Stimulated activated naive CD8-positive, alpha-beta T cell treated with anti-CD3 and anti-CD28 coated beads, Interleukin-15, Interleukin-2, amounts not matched to agents 100 U/mL and 50 U/mL, for 24 hours (primary cell): Measurements from ENCODE around the gene PDE4A.
"Not testable (repeated sequence)": the region's sequence is repeated elsewhere in the genome, so short reads cannot be mapped to it uniquely, and the experiment has no call there.

ENCODE experiments used
- ATAC-seq: fragments of 150-1000 bp; cut with Tn5 transposase; one replicate; pipeline ENCODE4 v1.10.0; 2021
- DNase-seq: peaks from one replicate; pipeline ENCODE4 v3.0.0; 2021

The PDE4A gene

DNA sequence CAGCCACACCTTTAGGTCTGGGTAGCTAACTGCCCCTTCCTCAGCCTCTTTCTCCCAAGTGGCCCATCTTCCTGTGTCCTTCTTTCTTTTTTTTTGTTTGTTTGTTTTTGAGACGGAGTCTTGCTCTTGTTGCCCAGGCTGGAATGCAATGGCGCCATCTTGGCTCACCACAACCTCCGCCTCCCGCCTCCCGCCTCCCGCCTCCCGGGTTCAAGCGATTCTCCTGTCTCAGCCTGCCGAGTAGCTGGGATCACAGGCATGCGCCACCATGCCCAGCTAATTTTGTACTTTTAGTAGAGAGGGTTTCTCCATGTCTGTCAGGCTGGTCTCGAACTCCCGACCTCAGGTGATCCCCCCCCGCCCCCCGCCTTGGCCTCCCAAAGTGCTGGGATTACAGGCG lies 41.7 kb downstream of the PDE4A start:
- not testable (repeated sequence) for DNase-seq, ATAC-seq

GRCh38 chr19:10462557-10462956 lies 42.2 kb downstream of the PDE4A start:
- no peak for ATAC-seq
- DNase-seq: no peak

GRCh38 chr19:10464456-10464855 lies 44.1 kb downstream of the PDE4A start:
- ATAC-seq (no peak), DNase-seq (no peak)

DNA sequence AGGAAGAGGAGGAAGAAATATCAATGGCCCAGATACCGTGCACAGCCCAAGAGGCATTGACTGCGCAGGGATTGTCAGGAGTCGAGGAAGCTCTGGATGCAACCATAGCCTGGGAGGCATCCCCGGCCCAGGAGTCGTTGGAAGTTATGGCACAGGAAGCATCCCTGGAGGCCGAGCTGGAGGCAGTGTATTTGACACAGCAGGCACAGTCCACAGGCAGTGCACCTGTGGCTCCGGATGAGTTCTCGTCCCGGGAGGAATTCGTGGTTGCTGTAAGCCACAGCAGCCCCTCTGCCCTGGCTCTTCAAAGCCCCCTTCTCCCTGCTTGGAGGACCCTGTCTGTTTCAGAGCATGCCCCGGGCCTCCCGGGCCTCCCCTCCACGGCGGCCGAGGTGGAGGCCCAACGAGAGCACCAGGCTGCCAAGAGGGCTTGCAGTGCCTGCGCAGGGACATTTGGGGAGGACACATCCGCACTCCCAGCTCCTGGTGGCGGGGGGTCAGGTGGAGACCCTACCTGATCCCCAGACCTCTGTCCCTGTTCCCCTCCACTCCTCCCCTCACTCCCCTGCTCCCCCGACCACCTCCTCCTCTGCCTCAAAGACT lies 46.9 kb downstream of the PDE4A start:
- DNase-seq: no peak
- ATAC-seq: no peak

GRCh38 chr19:10468133-10468532 lies 47.8 kb downstream of the PDE4A start:
- ATAC-seq (no peak), DNase-seq (no peak)

DNA sequence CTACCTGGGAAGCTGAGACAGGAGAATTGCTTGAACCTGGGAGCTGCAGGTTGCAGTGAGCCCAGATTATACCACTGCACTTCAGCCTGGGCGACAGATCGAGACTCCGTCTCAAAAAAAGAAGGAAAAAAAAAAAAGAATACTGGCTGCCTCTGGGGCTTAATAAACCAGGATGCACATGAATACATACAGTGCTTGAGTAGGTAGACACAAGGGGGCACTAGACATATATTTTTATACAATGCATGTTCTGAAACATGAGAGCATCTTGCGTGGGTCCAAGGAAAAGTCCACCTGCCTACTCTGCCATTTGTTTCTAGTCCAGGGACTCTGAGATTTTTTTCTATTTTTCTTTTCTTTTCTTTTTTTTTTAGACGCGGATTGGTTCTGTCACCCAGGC lies 51.6 kb downstream of the PDE4A start:
- no peak for DNase-seq
- peak; percentile 39 for ATAC-seq

DNA sequence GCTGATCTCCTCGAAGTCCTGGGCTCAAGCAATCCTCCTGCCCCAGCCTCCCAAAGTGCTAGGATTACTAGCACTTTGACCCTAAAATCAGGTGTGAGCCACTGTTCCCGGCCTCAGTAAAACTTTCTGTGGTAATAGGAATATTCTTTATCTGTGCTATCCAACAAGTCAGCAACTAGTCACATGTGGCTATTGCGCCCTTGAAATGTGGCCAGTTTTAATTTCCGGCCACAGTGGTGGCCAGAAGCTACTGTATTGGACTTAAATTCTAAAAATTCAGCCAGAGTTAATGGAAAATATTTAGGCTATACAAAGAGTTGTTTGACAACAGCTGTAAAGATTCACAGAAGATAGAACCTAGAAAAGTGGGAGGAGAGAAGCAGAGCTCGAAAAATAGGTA lies 52.9 kb downstream of the PDE4A start:
- DNase-seq: no peak
- ATAC-seq: no peak

DNA sequence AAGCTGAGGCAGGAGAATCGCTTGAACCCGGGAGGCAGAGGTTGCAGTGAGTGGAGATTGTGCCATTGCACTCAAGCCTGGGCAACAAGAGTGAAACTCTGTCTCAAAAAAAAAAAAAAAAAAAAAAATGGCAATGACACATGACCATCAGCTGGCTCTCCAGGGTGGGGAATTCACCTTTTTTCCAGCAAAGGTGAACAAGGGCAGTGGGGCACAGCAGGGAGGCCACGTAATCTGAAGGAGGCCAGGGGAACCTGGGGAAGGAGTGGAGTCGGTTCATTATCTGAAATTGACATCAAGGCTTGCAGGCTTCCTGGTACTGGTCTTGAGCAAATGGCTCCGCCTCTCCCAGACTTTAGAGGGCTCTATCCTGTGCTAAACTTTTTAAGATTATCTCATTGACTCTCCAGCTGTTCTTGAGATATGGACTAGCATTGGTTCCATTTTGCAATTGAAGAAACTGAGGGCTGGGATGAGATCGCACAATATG lies 54.7 kb downstream of the PDE4A start:
- DNase-seq (no peak), ATAC-seq (no peak)

GRCh38 chr19:10478476-10478875 lies 58.1 kb downstream of the PDE4A start:
- no peak for DNase-seq
- ATAC-seq: no peak

- peak; percentile 89 for DNase-seq
- ATAC-seq: peak; percentile 98
Measured at GRCh38 chr19:10478903-10479384, 58.6 kb downstream of the PDE4A start.

- DNase-seq: no peak
- ATAC-seq: no peak
Measured at GRCh38 chr19:10486551-10486950, 66.2 kb downstream of the PDE4A start.

GRCh38 chr19:10491472-10492047 lies 71.2 kb downstream of the PDE4A start:
- no peak for ATAC-seq
- no peak for DNase-seq

DNA sequence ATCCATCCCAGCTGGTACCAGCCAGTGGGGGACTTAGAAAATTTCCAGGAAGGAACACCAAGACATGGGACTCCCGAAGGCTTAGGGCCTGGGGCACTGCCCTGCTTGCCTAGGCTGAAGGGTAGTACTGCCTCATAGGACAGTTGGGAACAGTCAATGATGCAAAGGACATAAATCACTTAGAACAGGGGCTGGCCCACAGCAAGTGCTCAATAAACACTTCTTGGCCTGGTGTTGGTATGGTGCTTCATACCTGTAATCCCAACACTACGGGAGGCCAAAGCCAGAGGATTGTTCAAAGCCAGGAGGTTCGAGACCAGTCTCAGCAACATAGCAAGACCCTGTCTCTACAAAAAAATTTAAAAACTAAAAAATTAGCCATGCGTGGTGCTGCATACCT lies 77.0 kb downstream of the PDE4A start:
- DNase-seq: no peak
- no peak for ATAC-seq

- DNase-seq (no peak), ATAC-seq (no peak)
Measured at GRCh38 chr19:10499550-10500246, 79.4 kb downstream of the PDE4A start.

DNA sequence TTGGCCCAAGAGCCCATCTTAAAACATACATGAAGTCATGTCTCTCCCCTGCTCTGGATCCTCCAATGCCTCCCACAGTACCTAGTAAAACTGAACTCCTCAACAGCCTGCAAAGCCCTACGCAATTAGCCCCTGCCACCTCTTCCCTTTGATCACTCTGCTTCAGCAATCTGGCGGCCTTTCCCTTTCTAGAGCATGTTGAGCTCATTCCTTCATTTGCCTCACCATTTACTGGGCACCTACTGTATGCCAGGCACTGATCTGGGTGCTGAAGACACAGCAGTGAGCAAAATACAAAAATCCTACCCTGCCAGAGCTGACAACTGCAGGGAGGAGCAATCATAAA lies 79.9 kb downstream of the PDE4A start:
- no peak for ATAC-seq
- no peak for DNase-seq

DNA sequence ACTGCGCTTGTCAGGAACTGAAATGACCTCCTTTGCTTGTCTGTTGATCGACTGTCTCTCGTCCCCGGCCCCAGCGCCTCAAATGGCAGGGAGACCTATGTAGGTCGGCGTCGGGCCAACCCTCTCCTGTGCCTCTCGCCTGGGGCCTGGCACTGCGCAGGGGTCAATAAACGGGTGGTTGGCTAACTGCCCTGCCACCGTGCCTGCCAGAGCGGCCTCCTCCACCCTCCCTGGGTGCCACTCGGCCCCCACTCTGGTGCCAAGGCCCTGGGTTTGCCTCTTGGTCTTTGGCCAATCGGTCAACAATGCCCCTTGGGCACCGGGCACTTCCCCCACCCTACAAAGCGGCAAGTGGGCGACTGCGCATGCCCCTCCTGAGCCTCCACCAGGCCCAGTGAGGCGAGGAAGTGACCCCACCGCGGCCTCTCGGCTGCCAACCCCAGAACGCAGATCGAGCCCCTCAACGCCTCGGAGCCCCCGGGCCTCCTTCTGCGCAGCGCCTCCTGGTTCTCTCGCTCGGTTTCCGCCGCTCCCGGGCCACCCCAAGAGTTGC lies 81.7 kb downstream of the PDE4A start:
- ATAC-seq: peak; percentile 29
- peak; percentile 70 for DNase-seq

DNA sequence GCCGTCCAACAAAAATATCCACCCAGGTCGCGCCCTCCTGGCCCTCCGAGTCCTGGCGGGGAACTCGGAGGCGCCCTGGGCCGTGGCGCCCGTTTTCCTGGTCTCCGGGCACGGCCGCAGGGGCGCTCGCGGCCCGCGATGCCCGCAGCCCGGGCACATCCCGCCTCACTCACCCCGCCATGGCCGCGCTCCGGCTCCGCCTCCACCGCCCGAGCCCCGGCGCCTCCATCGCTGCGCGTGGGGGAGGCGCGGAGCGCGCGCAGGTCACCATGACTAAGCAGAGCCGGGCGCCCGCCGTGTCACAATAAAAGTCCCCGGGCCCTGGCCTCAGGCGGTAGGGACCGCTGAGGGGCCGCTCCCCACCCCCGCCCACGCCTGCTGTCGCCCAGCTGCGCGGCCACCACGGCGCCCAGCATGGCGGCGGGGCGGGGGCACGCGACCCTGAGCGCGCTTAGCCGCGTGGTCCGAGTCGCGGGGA lies 82.2 kb downstream of the PDE4A start:
- ATAC-seq: peak; percentile 97
- DNase-seq: peak; percentile 93

GRCh38 chr19:10503002-10503789 lies 82.9 kb downstream of the PDE4A start, which contains the start of gene KEAP1:
Gene KEAP1 (minus strand): TSS chr19:10503356. CDS start chr19:10500033, 3,323 bp downstream.
- DNase-seq: peak; percentile 57
- ATAC-seq: peak; percentile 24

DNA sequence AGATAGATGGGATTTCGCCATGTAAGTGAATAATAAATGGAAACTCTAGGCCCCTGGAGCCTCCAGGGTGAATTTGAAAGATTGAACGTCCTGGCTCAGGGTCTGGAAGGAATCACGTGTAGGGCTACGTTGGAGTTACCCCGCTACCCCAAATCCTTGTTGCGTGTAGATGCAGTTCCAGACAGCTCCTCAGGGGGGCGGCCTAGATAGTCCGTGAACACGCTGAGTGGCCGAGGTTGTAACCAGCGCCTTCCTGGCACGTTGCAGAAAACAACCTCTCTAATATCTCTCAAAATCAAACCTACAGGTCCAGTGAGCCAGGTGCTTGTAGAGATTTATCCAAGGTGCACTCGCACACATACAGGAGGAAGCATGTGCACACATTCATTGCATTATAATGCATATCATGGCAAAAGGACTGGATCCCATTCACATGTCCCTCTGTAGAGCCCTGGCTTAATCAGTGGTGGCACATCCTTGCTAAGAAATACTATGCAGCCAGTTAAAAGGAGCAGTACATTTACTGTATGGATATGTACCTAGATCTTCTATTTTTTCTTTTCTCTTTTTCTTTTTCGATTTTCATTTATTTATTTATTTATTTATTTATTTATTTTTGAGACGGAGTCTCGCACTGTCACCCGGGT lies 85.4 kb downstream of the PDE4A start:
- DNase-seq (peak; percentile 90), ATAC-seq (peak; percentile 33)

- no peak for DNase-seq
- no peak for ATAC-seq
Measured at GRCh38 chr19:10508036-10508435, 87.7 kb downstream of the PDE4A start.

GRCh38 chr19:10508707-10509106 lies 88.4 kb downstream of the PDE4A start:
- ATAC-seq: peak; percentile 80
- DNase-seq: no peak
